ENCODE data around the gene WDFY2. TPM values are rescaled to one million over a fixed set of nuclear protein-coding genes. Genes with fewer than 3 reads are reported as not detected.
A peak's percentile ranks its signal among the peaks of the same experiment; 100 is the strongest.
"Not testable (repeated sequence)": the region's sequence is repeated elsewhere in the genome, so short reads cannot be mapped to it uniquely, and the experiment has no call there.

WDFY2 gene, protein sequence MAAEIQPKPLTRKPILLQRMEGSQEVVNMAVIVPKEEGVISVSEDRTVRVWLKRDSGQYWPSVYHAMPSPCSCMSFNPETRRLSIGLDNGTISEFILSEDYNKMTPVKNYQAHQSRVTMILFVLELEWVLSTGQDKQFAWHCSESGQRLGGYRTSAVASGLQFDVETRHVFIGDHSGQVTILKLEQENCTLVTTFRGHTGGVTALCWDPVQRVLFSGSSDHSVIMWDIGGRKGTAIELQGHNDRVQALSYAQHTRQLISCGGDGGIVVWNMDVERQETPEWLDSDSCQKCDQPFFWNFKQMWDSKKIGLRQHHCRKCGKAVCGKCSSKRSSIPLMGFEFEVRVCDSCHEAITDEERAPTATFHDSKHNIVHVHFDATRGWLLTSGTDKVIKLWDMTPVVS
- polyA plus RNA-seq (2013, experiment 1 of 2; ENCODE audit: insufficient read length): 6.6 TPM
- polyA plus RNA-seq (2013, experiment 2 of 2; ENCODE audit: insufficient read length): 6.0 TPM

GRCh38 chr13:51583875-51584730 lies at the start of gene WDFY2:
TSS of gene WDFY2 (plus strand) at chr13:51584462. CDS start at chr13:51584688, 226 bp downstream.
- peak; percentile 100 for DNase-seq

- no peak for DNase-seq
These were observed 45.6 kb upstream of the WDFY2 start for GRCh38 chr13:51538591-51539179.

- DNase-seq: peak; percentile 53
These were observed 44.4 kb upstream of the WDFY2 start for GRCh38 chr13:51539887-51540286.

- no peak for DNase-seq
These were observed 43.2 kb upstream of the WDFY2 start for GRCh38 chr13:51541037-51541436.

- DNase-seq: no peak
These were observed 42.4 kb upstream of the WDFY2 start for GRCh38 chr13:51541809-51542258.

DNA sequence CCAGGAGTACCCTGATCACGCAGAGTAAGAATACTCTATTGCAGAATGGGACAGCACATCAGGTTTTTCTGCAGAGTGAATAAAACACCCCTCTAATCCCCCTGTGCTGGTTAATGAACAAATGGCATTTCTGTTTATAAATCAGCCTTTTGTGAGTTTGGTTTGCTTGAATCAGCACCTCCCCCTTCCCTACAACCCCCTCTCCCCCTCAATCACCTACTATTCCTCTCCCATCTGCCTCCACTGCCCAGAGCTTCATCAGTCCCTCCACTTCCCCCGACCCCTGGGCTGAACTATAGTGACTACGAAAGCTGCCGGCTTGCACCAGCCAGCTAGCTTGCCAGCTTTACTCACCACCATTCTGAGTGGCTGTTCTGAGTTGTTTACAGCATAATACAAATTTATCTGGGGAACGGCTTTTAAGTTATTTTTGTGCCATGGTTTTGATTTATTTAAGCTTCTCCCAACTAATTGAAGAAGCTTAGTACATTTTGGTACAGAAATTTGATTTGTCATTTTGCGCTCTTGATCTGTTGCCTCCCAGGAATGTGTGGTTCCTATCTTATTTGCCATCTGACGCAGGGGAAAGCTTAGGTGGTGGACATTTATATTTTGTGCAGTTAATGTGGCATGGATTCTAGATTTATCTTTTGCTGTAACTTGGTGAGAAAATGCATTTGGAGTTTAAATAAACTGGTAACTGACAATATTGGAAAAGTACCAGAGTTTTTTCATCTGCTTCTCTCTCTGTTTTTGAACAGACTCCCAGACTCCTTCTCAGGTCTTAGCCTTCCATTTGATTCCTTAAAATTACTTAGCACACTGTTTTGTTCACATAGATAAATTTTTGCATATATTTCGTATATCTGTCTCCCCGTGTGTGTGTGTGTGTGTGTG lies 41.7 kb upstream of the WDFY2 start:
- DNase-seq: no peak

DNA sequence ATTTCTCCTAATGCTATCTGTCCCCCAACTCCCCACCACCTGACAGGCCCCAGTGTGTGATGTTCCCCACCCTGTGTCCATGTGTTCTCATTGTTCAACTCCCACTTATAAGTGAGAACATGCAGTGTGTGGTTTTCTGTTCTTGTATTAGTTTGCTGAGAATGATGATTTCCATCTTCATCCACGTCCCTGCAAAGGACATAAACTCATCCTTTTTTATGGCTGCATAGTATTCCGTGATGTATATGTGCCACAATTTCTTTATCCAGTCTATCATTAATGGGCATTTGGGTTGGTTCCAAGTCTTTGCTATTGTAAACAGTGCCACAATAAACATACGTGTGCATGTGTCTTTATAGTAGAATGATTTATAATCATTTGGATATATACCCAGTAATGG lies 38.8 kb upstream of the WDFY2 start:
- DNase-seq: not testable (repeated sequence)

DNA sequence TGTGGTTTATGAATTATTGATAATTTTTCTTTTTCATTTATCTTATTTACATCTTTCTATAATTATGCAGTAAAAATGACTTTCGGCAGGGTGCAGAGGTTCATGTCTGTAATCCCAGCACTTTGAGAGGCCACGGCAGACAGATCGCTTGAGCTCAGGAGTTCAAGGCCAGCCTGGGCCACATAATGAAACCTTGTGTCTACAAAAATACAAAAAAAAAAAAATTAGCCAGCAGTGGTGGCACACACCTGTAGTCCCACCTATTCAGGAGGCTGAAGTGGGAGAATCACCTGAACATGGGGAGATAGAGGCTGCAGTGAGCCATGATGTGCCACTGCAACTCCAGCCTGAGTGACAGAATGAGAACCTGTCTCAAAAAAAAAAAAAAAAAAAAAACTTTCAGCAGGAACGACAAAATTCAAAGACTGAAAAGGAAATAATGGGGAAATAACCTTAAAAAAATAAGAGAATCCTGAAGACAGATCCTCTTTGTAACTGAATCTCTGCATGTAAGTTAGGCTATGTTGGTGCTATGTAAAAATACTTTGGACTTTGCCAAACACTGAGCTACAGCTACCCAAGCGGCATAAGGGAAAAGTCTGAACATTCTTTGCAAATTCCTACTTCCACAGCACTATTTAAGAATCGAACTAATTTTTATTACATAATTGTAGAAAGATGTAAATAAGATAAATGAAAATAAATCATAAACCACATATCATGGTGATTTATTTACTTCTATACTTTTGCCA lies 36.7 kb upstream of the WDFY2 start:
- DNase-seq: no peak

DNA sequence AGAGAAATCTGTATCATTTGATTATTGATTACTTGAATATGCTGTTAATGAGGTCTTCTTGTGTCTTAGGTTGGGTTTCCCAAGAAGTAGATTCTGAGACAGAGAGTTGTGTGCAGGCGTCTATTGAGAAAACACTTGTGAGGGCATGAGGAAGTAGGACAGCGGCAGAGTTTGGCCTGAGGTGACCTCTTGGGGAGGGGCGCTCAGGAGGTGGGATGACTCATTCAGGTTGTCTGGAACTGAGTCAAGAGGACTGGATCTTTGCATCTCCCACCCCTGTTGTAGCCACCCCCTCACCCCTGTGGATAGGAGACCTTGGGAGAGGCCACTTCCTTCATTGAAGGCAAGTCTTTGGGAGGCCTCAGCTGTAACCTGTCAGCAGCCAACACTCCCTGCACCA lies 35.2 kb upstream of the WDFY2 start:
- no peak for DNase-seq

DNA sequence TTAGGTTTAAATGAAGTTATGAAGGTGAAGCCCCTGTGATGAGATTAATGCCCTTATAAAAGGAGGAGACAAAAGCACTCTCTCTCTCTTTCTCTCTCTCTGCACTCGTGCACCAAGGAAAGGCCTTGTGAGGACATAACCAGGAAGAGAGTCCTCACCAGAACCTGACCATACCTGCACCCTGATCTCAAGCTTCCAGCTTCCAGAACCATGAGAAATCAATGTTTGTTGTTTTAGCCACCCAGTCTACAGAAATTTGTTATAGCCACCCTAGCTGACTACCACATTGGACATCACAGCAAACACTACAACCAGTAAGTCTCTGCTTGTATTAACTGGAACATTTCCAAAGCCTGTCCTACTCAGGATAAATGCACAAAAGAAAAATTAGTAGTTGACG lies 34.7 kb upstream of the WDFY2 start:
- DNase-seq: no peak

GRCh38 chr13:51550151-51550550 lies 34.1 kb upstream of the WDFY2 start:
- DNase-seq: no peak

DNA sequence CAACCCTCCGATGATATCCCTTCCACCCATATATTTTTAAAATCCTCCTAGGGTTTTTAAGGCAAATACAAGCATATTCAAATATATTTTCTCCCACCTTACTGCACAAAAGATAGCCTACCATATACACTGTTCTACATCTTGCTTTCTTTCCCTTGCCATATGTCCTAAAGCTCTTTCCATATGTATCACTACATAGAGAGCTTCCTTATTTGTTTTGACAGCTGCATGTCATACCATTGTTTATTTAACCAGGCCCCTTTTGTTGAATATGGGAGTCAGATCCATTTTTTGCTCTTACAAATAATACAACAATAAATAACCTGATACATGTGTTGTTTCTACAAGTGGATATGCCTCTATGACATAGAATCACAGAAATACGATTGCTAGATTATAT lies 32.8 kb upstream of the WDFY2 start:
- no peak for DNase-seq

GRCh38 chr13:51552027-51552426 lies 32.2 kb upstream of the WDFY2 start:
- DNase-seq: no peak

GRCh38 chr13:51553531-51553930 lies 30.7 kb upstream of the WDFY2 start:
- no peak for DNase-seq

DNA sequence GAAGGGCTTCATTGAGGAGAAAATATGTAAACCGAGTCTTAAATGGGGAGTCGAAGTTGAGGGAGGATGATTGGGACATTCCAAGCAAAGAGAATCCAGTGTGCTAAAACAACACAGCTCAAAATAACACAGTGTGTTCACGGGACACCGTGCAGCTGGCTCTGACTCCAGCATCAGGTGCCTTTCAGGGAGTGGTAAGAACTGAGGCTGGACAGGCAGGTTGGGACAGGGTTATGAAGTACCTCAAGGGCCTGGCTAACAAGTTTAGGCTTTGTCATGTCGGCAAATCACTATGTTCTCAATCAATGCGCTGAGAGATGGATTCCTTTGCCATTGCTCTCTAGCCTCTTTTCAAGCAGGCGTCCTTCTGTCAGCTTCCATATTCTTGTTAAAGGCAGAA lies 27.5 kb upstream of the WDFY2 start:
- DNase-seq: no peak

GRCh38 chr13:51557438-51557837 lies 26.8 kb upstream of the WDFY2 start:
- DNase-seq: no peak

GRCh38 chr13:51557875-51558612 lies 26.2 kb upstream of the WDFY2 start:
- peak; percentile 82 for DNase-seq

DNA sequence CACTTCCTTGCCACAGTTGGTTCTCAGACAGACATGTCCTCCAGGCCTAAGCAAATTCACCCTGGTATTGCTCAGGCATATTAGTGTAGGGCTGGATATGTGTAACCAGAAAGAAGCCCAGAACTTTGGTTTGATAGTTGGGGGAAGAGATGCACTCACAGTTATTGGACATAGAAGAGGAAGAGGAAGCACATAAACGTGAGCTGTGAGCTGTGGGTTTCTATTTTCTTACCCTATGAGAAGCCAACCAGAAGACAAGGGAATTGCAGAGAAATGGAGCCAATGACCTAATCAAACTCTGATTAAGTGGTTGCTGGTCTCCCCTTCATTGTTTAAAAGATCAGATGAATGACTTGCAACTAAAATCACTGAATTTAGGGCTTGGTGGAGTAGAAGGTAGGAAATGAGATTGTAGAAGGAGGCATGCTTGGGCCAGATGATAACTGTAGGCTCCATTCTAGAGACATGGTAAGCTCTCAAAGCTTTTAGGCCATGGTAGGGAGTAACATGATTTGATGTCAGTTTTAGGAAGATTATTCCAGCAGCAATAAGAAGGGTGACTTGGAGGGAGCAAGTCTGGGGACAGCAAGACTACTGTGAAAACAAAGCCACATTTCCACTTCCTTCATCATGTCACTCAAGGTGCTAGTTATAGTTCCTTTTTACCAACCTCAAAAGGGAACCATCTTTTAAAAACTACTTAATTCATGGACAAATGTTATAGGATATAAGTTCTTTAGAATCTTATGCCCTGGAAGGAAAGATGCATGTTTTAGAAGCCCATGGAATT lies 24.1 kb upstream of the WDFY2 start:
- no peak for DNase-seq

- no peak for DNase-seq
These were observed 22.1 kb upstream of the WDFY2 start for GRCh38 chr13:51562011-51562671.
